Stimulated activated memory B cell treated with anti-CD40 and anti-IgM and Interleukin-4, amounts not matched to agents 10 μg/mL and 1 μg/mL and 100 μg/mL, for 72 hours (primary cell): Measurements from ENCODE around the gene RNF220.

ENCODE experiments used
- ATAC-seq: fragments of 150-1000 bp; cut with Tn5 transposase; 2 replicates; pipeline ENCODE4 v1.10.0; 2021
- H3K27ac Mint-ChIP-seq: one replicate; pipeline ENCODE4 v1.8.0; 2022; ENCODE audit warnings: mild to moderate bottlenecking, mixed read lengths
- H3K27me3 Mint-ChIP-seq: one replicate; pipeline ENCODE4 v1.8.0; 2022; ENCODE audit warnings: mixed read lengths
- H3K36me3 Mint-ChIP-seq: one replicate; pipeline ENCODE4 v1.8.0; 2022; ENCODE audit warnings: mixed read lengths
- H3K4me1 Mint-ChIP-seq: one replicate; pipeline ENCODE4 v1.8.0; 2022; ENCODE audit warnings: mixed read lengths
- H3K4me3 Mint-ChIP-seq: one replicate; pipeline ENCODE4 v1.8.0; 2022; ENCODE audit warnings: mild to moderate bottlenecking, moderate library complexity, mixed read lengths
- H3K9me3 Mint-ChIP-seq: one replicate; pipeline ENCODE4 v1.8.0; 2022; ENCODE audit warnings: mixed read lengths

RNF220 gene

GRCh38 chr1:44700573-44700972 lies 295.5 kb downstream of the RNF220 start:
- no peaks in the 10 kb centered on the region for H3K36me3 Mint-ChIP-seq
- no peak overlapping the region for H3K4me3 Mint-ChIP-seq
- no peak for ATAC-seq
- no peak overlapping the region for H3K27ac Mint-ChIP-seq
- H3K27me3 Mint-ChIP-seq = no peaks in the 10 kb centered on the region
- H3K9me3 Mint-ChIP-seq = no peaks in the 10 kb centered on the region
- H3K4me1 Mint-ChIP-seq = peaks cover 29% of the 10 kb centered on the region

- H3K9me3 Mint-ChIP-seq = no peaks in the 10 kb centered on the region
- H3K4me3 Mint-ChIP-seq = no peak overlapping the region
- peaks cover 23% of the 10 kb centered on the region for H3K4me1 Mint-ChIP-seq
- H3K27ac Mint-ChIP-seq = no peak overlapping the region
- no peaks in the 10 kb centered on the region for H3K27me3 Mint-ChIP-seq
- no peaks in the 10 kb centered on the region for H3K36me3 Mint-ChIP-seq
- ATAC-seq = no peak
Observed at GRCh38 chr1:44701141-44701573, 296.1 kb downstream of the RNF220 start.
